Colonic mucosa (tissue), 4 donors: Measurements from ENCODE around the gene ABCA6. TPM values are rescaled to one million over a fixed set of nuclear protein-coding genes. Genes with fewer than 3 reads are reported as not detected.
"Not testable (repeated sequence)": the region's sequence is repeated elsewhere in the genome, so short reads cannot be mapped to it uniquely, and the experiment has no call there.

Experiments
- DNase-seq: peaks from one replicate; pipeline ENCODE4 v3.0.0-alpha.2; 2020
- H3K27ac ChIP-seq: fragments of 200-600 bp; one replicate; pipeline ENCODE4 v1.8.0; 2021
- H3K27me3 ChIP-seq: fragments of 200-600 bp; one replicate; pipeline ENCODE4 v1.8.0; 2021
- H3K36me3 ChIP-seq: fragments of 200-600 bp; one replicate; pipeline ENCODE4 v1.8.0; 2021
- H3K4me1 ChIP-seq: fragments of 200-600 bp; one replicate; pipeline ENCODE4 v1.8.0; 2021; ENCODE audit warnings: mild to moderate bottlenecking
- H3K4me3 ChIP-seq: fragments of 200-600 bp; one replicate; pipeline ENCODE4 v1.8.0; 2021
- H3K9ac ChIP-seq, 2 donors: one replicate each; pipeline ENCODE4 v1.7.0; 2013; ENCODE audit warnings: control low read depth in 2 of 2, low read depth in 2 of 2, low read length in 2 of 2
- H3K9me3 ChIP-seq: fragments of 200-600 bp; one replicate; pipeline ENCODE4 v1.8.0; 2021
- intact Hi-C: fragments of 100-400 bp; cut with DNase I; formaldehyde crosslinking; loops from one replicate; pipeline ENCODE4 v1.14.1; 2022
- total RNA-seq, 2 donors: library from RNA; stranded (reverse); fragmentation: NEBNext Ultra II Directional in 1 of 2; extraction: Animal tissue kit (Norgen Biotek cat#: 25700) in 1 of 2; gene quantifications; one replicate each; pipeline ENCODE4 v1.2.1, GENCODE V29; 2021
- TF ChIP-seq, protein P1 (sequence below): fragments of 200-600 bp; IDR thresholded peaks from one replicate; pipeline ENCODE4 v1.8.0; 2022; ENCODE audit warnings: antibody characterized with exemption, mild to moderate bottlenecking
- donor health status: healthy.
- donor health status: DM: no; HTN: no; CAD: no.
- donor health status: DM: no; HTN: no; CAD: no.

The ABCA6 gene
- total RNA-seq, 2 donors from 2014 or later = 2.1 to 5.9 TPM

DNA sequence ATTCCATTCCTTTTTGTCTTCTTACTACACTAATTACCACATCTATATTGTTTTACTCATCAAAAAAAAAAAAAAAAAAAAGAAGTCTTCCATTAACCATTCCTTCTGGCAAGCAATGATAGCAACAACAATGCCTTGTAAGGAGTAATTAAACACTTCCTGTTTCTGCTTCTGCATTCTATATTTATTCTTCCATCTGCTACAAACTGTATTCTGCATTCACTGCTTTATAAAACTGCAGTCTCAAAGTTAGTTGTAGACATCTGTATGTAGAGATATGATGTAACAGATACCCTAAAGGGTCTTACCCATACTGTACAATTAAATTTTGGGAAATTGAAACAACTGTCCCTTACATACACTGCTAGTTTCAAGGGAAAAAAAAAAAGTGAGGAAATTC is 28.7 kb upstream of the ABCA6 start:
- Histone ChIP-seq H3K36me3 (no peaks in the 10 kb centered on the region), H3K9ac (no peak overlapping the region), H3K9me3 (no peaks in the 10 kb centered on the region), H3K4me1 (no peaks in the 10 kb centered on the region), H3K4me3 (no peak overlapping the region), H3K27me3 (no peaks in the 10 kb centered on the region), H3K27ac (no peak overlapping the region)
- intact Hi-C loops = no loop called here
- TF ChIP-seq, protein P1, sequence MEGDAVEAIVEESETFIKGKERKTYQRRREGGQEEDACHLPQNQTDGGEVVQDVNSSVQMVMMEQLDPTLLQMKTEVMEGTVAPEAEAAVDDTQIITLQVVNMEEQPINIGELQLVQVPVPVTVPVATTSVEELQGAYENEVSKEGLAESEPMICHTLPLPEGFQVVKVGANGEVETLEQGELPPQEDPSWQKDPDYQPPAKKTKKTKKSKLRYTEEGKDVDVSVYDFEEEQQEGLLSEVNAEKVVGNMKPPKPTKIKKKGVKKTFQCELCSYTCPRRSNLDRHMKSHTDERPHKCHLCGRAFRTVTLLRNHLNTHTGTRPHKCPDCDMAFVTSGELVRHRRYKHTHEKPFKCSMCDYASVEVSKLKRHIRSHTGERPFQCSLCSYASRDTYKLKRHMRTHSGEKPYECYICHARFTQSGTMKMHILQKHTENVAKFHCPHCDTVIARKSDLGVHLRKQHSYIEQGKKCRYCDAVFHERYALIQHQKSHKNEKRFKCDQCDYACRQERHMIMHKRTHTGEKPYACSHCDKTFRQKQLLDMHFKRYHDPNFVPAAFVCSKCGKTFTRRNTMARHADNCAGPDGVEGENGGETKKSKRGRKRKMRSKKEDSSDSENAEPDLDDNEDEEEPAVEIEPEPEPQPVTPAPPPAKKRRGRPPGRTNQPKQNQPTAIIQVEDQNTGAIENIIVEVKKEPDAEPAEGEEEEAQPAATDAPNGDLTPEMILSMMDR = no peak
- DNase-seq = no peak

DNA sequence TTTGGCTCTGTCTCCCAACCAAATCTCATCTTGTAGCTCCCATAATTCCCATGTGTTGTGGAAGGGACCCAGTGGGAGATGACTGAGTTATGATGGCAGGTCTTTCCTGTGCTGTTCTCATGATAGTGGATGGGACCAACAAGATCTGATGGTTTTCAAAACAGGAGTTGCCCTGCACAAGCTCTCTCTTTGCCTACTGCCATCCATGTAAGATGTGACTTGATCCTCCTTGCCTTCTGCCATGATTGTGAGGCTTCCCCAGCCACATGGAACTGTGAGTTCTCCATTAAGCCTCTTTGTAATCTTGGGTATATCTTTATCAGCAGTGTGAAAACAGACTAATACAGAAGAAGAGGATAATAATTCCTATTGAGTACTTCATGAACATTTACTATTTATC is 26.9 kb upstream of the ABCA6 start:
- H3K9ac ChIP-seq, H3K4me3 ChIP-seq, H3K27ac ChIP-seq, DNase-seq, H3K4me1 ChIP-seq, H3K27me3 ChIP-seq, intact Hi-C loops, H3K36me3 ChIP-seq, H3K9me3 ChIP-seq: not testable (repeated sequence)

DNA sequence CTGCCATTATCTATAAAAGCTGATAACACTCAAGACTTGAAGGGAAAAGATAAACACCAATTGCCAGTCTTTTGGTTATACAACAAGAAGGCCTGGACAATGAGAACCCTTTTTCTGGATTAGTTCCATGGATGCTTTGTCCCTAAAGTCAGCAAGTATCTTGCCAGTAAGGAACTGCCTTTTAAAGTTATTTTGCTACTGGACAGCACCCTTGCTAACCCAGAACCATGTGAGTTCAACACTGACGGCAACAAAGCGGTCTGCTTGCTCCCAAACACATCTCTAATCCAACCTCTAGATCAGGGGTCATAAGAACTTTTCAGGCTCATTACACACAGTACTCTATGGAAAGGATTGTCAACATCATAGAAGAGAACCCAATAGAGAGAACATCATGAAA is 25.3 kb upstream of the ABCA6 start:
- intact Hi-C loops = no loop called here
- no peak for DNase-seq
- Histone ChIP-seq H3K27ac (no peak overlapping the region), H3K4me1 (no peaks in the 10 kb centered on the region), H3K9ac (no peak overlapping the region), H3K9me3 (no peaks in the 10 kb centered on the region), H3K4me3 (no peak overlapping the region), H3K27me3 (no peaks in the 10 kb centered on the region), H3K36me3 (no peaks in the 10 kb centered on the region)
- TF ChIP-seq, protein P1 = no peak

DNA sequence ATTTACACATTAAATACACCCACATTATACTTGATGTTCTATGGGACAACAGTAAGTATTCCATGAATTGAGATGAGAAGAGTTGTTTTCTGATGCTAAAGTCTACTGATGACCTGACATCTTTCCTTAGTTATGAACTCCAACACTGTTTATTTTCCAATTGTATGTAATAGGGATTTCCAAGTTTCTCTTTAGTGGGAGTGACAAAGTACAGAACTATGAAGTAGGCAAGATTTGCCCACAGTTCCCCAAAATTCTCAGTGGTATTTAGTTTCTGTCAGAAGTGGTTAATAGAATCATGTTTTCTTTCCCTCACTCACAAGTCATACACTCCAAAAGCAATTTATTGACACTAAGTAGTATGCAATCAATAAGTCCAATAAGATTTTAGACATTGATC is 22.5 kb upstream of the ABCA6 start:
- H3K27me3 ChIP-seq = no peaks in the 10 kb centered on the region
- TF ChIP-seq, protein P1 = no peak
- H3K36me3 ChIP-seq = no peaks in the 10 kb centered on the region
- H3K4me3 ChIP-seq = no peak overlapping the region
- H3K9me3 ChIP-seq = no peaks in the 10 kb centered on the region
- no peaks in the 10 kb centered on the region for H3K4me1 ChIP-seq
- intact Hi-C loops = no loop called here
- no peak for DNase-seq
- no peak overlapping the region for H3K9ac ChIP-seq
- H3K27ac ChIP-seq = no peak overlapping the region

DNA sequence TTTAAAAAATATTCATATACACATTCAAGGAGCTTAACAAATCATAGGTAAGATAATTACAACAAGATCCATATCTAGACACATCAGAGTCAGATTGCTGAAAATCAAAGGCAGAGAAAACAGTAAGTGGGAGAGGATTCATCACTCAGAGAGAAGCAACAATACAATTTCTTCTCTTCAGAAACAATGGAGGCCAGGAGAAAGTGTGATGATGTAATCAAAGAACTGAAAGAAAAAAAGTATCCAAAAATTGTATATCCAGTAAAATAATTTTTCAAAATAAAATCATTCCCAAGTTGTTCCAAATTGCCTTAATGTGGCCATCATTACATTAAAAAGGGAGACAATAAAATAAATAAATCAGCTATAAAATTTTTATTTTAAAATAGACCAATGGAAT is 17.7 kb upstream of the ABCA6 start:
- no peaks in the 10 kb centered on the region for H3K27me3 ChIP-seq
- no peaks in the 10 kb centered on the region for H3K9me3 ChIP-seq
- no peaks in the 10 kb centered on the region for H3K36me3 ChIP-seq
- intact Hi-C loops = no loop called here
- no peak overlapping the region for H3K4me3 ChIP-seq
- no peak for DNase-seq
- H3K9ac ChIP-seq = no peak overlapping the region
- H3K27ac ChIP-seq = no peak overlapping the region
- H3K4me1 ChIP-seq = no peaks in the 10 kb centered on the region
- TF ChIP-seq, protein P1 = no peak

DNA sequence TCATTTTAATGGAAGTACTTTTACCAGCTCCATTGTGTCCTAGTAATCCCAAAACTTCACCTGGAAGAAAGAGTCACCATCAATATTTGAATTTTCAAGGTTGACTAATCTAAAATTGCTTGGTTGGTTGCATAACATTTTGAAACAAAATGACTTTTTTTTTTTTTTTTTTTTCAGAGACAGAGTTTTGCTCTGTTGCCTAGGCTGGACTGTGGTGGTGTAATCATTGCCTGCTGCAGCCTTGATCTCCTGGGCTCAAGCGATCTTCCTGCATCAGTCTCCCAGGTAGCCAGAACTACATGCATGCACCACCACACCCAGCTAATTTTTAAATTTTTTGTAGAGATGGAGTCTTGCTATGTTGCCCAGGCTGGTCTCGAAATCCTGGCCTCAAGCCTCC is 12.6 kb upstream of the ABCA6 start:
- Histone ChIP-seq H3K4me1 (no peaks in the 10 kb centered on the region), H3K27ac (no peak overlapping the region), H3K9ac (no peak overlapping the region), H3K4me3 (no peak overlapping the region), H3K27me3 (no peaks in the 10 kb centered on the region), H3K9me3 (no peaks in the 10 kb centered on the region), H3K36me3 (no peaks in the 10 kb centered on the region)
- TF ChIP-seq, protein P1 = no peak
- DNase-seq = no peak
- intact Hi-C loops = no loop called here
